K562 (cell line): ENCODE measurements around the gene HGFAC. TPM values are rescaled to one million over a fixed set of nuclear protein-coding genes. Genes with fewer than 3 reads are reported as not detected.

ENCODE experiments used
- CBX3 ChIP-seq, 2 experiments: IDR thresholded peaks; 1 replicate in 1 of 2; 2 replicates in 1 of 2; pipeline ENCODE4 v1.6.1; 2012; ENCODE audit warnings: inconsistent platforms in 2 of 2, low read length in 2 of 2, borderline replicate concordance in 1 of 2, control low read depth in 1 of 2
- CBX8 ChIP-seq: fragments of 200-600 bp; sonication (generic); IDR thresholded peaks from 2 replicates; pipeline ENCODE4 v1.6.1; 2012; ENCODE audit warnings: borderline replicate concordance, mixed run types, low read depth, mild to moderate bottlenecking, moderate library complexity, mixed read lengths, low read length, control low read depth, inconsistent platforms; ENCODE audit not compliant: poor library complexity, severe bottlenecking; ENCODE audit errors: extremely low read depth
- CHCHD3 ChIP-seq: fragments of 250-450 bp; sonication (Bioruptor Pico); IDR thresholded peaks from 2 replicates; pipeline ENCODE4 v2.1.2; 2022; ENCODE audit warnings: mild to moderate bottlenecking
- CHD4 ChIP-seq: fragments of 200-600 bp; sonication (generic); IDR thresholded peaks from 3 replicates; pipeline ENCODE4 v1.6.1; 2012; ENCODE audit warnings: low read depth, mild to moderate bottlenecking, mixed read lengths, low read length, inconsistent platforms; ENCODE audit not compliant: insufficient read depth, insufficient replicate concordance, poor library complexity, severe bottlenecking
- CREB5 ChIP-seq: fragments of 250-450 bp; sonication (Bioruptor Pico); IDR thresholded peaks from 2 replicates; pipeline ENCODE4 v1.5.0; 2020; ENCODE audit warnings: mild to moderate bottlenecking
- FOXM1 ChIP-seq, 2 experiments: fragments of 450-650 bp in 1 of 2; sonication (generic) in 1 of 2; formaldehyde crosslinking in 1 of 2; IDR thresholded peaks; 2 replicates each; pipeline versions ENCODE4 v1.6.1 to v1.9.0; 2017 to 2022; ENCODE audit warnings: low read depth in 2 of 2, mild to moderate bottlenecking in 2 of 2, missing genetic modification reagents in 1 of 2, moderate library complexity in 1 of 2
- HIVEP1 ChIP-seq: fragments of 250-450 bp; sonication (Bioruptor Pico); IDR thresholded peaks from 2 replicates; pipeline ENCODE4 v1.4.0; 2020; ENCODE audit warnings: mild to moderate bottlenecking
- ZMIZ1 ChIP-seq, 2 experiments: fragments of 150-350 bp in 1 of 2; IDR thresholded peaks; 2 replicates each; pipeline ENCODE4 v1.6.1; 2012 to 2016; ENCODE audit warnings: low read depth in 2 of 2, low read length in 2 of 2, mild to moderate bottlenecking in 1 of 2, moderate library complexity in 1 of 2
- ZNF121 ChIP-seq: sonication (generic); formaldehyde crosslinking; conservative IDR thresholded peaks from 2 replicates; pipeline ENCODE4 v1.8.0; 2022; ENCODE audit warnings: missing genetic modification reagents
- polyA plus RNA-seq, 8 experiments: library from polyadenylated mRNA; depleted of rRNA in 4 of 8; stranded (reverse) in 5 of 8; unstranded in 3 of 8; fragments of >200 nt; fragmentation: Nextera tagmentation in 2 of 8; fragmentation: Illumina TruSeq in 1 of 8; extraction: Ambion mirVana in 2 of 8; extraction: Trizol in 1 of 8; gene quantifications; 2 replicates each; pipeline versions ENCODE4 v1.2.1 to v1.2.3, GENCODE V29; 2011 to 2014; ENCODE audit warnings: inconsistent platforms in 1 of 8, missing spikeins in 1 of 8
- total RNA-seq, 7 experiments: library from RNA; depleted of rRNA in 6 of 7; stranded (reverse); fragments of >200 nt in 6 of 7; fragmentation: Illumina TruSeq in 2 of 7; extraction: Trizol in 2 of 7; gene quantifications; 2 replicates each; pipeline versions ENCODE4 v1.2.1 to v1.2.3, GENCODE V29; 2011 to 2021; ENCODE audit warnings: low replicate concordance in 1 of 7

The HGFAC gene
- total and polyA plus RNA-seq, 9 of the 15 experiments (the other 6 are each of a cell fraction or from before 2014, with no cell fraction given): 0.13 TPM; not detected in 8

GRCh38 chr4:3468154-3468553 lies 26.4 kb downstream of the HGFAC start (continued):
- no peak for TF ChIP-seq ZNF121 (CRISPR knock-in tag)
- TF ChIP-seq CHD4: no peak
- TF ChIP-seq HIVEP1: no peak
- no peak for TF ChIP-seq CBX3 (IDR thresholded peaks at IDR 0.05; ENCODE audit: borderline replicate concordance in 1 of 2, low read length in 2 of 2)
- TF ChIP-seq ZMIZ1 (IDR thresholded peaks at IDR 0.05; ENCODE audit: low read depth in 2 of 2, low read length in 2 of 2): no peak
- no peak for TF ChIP-seq CHCHD3
- no peak for TF ChIP-seq FOXM1 (IDR thresholded peaks at IDR 0.05; ENCODE audit: low read depth)
- TF ChIP-seq FOXM1 (CRISPR knock-in tag; IDR thresholded peaks at IDR 0.05; ENCODE audit: low read depth): no peak
- TF ChIP-seq CREB5 (CRISPR knock-in tag): no peak
- TF ChIP-seq CBX8: no peak
